Measurements from ENCODE around the gene MOB1A.

Gene MOB1A

GRCh38 chr2:74119912-74120825, 58.5 kb downstream of the MOB1A start:
- H3K4me3 Mint-ChIP-seq = peak overlapping the region; percentile 85
- H3K27me3 Mint-ChIP-seq (ENCODE audit: low read depth) = peaks cover 9% of the 10 kb centered on the region
- H3K27ac Mint-ChIP-seq = peak overlapping the region; percentile 91
- DNase-seq (ENCODE audit: low spot score) = peak; percentile 86
- H3K9me3 Mint-ChIP-seq = peaks cover 25% of the 10 kb centered on the region
- H3K36me3 Mint-ChIP-seq (ENCODE audit: low read depth) = peaks cover 15% of the 10 kb centered on the region
- peaks cover 8% of the 10 kb centered on the region for H3K4me1 Mint-ChIP-seq (ENCODE audit: low read depth)

- H3K36me3 Mint-ChIP-seq (ENCODE audit: low read depth) = peaks cover 15% of the 10 kb centered on the region
Measured at GRCh38 chr2:74119339-74119738, 59.3 kb downstream of the MOB1A start.

GRCh38 chr2:74111380-74111779, 67.3 kb downstream of the MOB1A start:
- DNase-seq (ENCODE audit: low spot score) = no peak
- Mint-ChIP-seq H3K4me1 (ENCODE audit: low read depth) (no peaks in the 10 kb centered on the region), H3K27ac (no peak overlapping the region)

More at GRCh38 chr2:74119339-74119738, 59.3 kb downstream of the MOB1A start:
- no peak overlapping the region for H3K27ac Mint-ChIP-seq
- no peak for DNase-seq (ENCODE audit: low spot score)
- peaks cover 25% of the 10 kb centered on the region for H3K9me3 Mint-ChIP-seq
- peaks cover 10% of the 10 kb centered on the region for H3K27me3 Mint-ChIP-seq (ENCODE audit: low read depth)
- peaks cover 8% of the 10 kb centered on the region for H3K4me1 Mint-ChIP-seq (ENCODE audit: low read depth)
- peak overlapping the region; percentile 85 for H3K4me3 Mint-ChIP-seq

GRCh38 chr2:74110537-74110936, 68.1 kb downstream of the MOB1A start:
- Mint-ChIP-seq H3K27me3 (ENCODE audit: low read depth) (peaks cover 9% of the 10 kb centered on the region), H3K36me3 (ENCODE audit: low read depth) (peaks cover under 1% of the 10 kb centered on the region), H3K9me3 (no peaks in the 10 kb centered on the region), H3K4me3 (no peak overlapping the region), H3K4me1 (ENCODE audit: low read depth) (no peaks in the 10 kb centered on the region), H3K27ac (no peak overlapping the region)
- DNase-seq (ENCODE audit: low spot score) = no peak

More at GRCh38 chr2:74111380-74111779, 67.3 kb downstream of the MOB1A start:
- Mint-ChIP-seq H3K27me3 (ENCODE audit: low read depth) (peaks cover 9% of the 10 kb centered on the region), H3K4me3 (no peak overlapping the region), H3K9me3 (no peaks in the 10 kb centered on the region), H3K36me3 (ENCODE audit: low read depth) (no peaks in the 10 kb centered on the region)

GRCh38 chr2:74109551-74109950, 69.1 kb downstream of the MOB1A start:
- DNase-seq (ENCODE audit: low spot score) = no peak
- H3K4me1 Mint-ChIP-seq (ENCODE audit: low read depth) = no peaks in the 10 kb centered on the region
- no peak overlapping the region for H3K27ac Mint-ChIP-seq
- no peaks in the 10 kb centered on the region for H3K9me3 Mint-ChIP-seq
- H3K36me3 Mint-ChIP-seq (ENCODE audit: low read depth) = peaks cover 6% of the 10 kb centered on the region
- peaks cover 5% of the 10 kb centered on the region for H3K27me3 Mint-ChIP-seq (ENCODE audit: low read depth)
- no peak overlapping the region for H3K4me3 Mint-ChIP-seq

- peaks cover 15% of the 10 kb centered on the region for H3K36me3 Mint-ChIP-seq (ENCODE audit: low read depth)
- H3K9me3 Mint-ChIP-seq = no peaks in the 10 kb centered on the region
- no peak overlapping the region for H3K27ac Mint-ChIP-seq
- no peak for DNase-seq (ENCODE audit: low spot score)
- no peak overlapping the region for H3K4me3 Mint-ChIP-seq
- H3K4me1 Mint-ChIP-seq (ENCODE audit: low read depth) = no peaks in the 10 kb centered on the region
- no peaks in the 10 kb centered on the region for H3K27me3 Mint-ChIP-seq (ENCODE audit: low read depth)
Measured at GRCh38 chr2:74107071-74107470, 71.6 kb downstream of the MOB1A start.

GRCh38 chr2:74105413-74105812, 73.3 kb downstream of the MOB1A start:
- H3K27ac Mint-ChIP-seq = no peak overlapping the region
- H3K4me1 Mint-ChIP-seq (ENCODE audit: low read depth) = no peaks in the 10 kb centered on the region
- H3K27me3 Mint-ChIP-seq (ENCODE audit: low read depth) = no peaks in the 10 kb centered on the region
- H3K4me3 Mint-ChIP-seq = no peak overlapping the region
- no peak for DNase-seq (ENCODE audit: low spot score)
- H3K36me3 Mint-ChIP-seq (ENCODE audit: low read depth) = peaks cover 22% of the 10 kb centered on the region
- no peaks in the 10 kb centered on the region for H3K9me3 Mint-ChIP-seq

GRCh38 chr2:74104839-74105238, 73.8 kb downstream of the MOB1A start:
- H3K9me3 Mint-ChIP-seq = no peaks in the 10 kb centered on the region
- H3K4me3 Mint-ChIP-seq = no peak overlapping the region
- H3K27ac Mint-ChIP-seq = no peak overlapping the region
- no peaks in the 10 kb centered on the region for H3K27me3 Mint-ChIP-seq (ENCODE audit: low read depth)
- H3K36me3 Mint-ChIP-seq (ENCODE audit: low read depth) = peaks cover 26% of the 10 kb centered on the region
- no peak for DNase-seq (ENCODE audit: low spot score)
- no peaks in the 10 kb centered on the region for H3K4me1 Mint-ChIP-seq (ENCODE audit: low read depth)

- H3K27me3 Mint-ChIP-seq (ENCODE audit: low read depth) = no peaks in the 10 kb centered on the region
- no peak overlapping the region for H3K4me3 Mint-ChIP-seq
- H3K9me3 Mint-ChIP-seq = no peaks in the 10 kb centered on the region
- no peak overlapping the region for H3K27ac Mint-ChIP-seq
- H3K36me3 Mint-ChIP-seq (ENCODE audit: low read depth) = peaks cover 33% of the 10 kb centered on the region
- DNase-seq (ENCODE audit: low spot score) = no peak
- H3K4me1 Mint-ChIP-seq (ENCODE audit: low read depth) = no peaks in the 10 kb centered on the region
Measured at GRCh38 chr2:74103763-74104162, 74.9 kb downstream of the MOB1A start.

All from T-helper 2 cell treated with Interferon-gamma antibody and Interleukin-4, amounts not matched to agents 5 μg/mL and 100 μg/mL, for 36 hours (primary cell).